HG02642 (cell line): ENCODE measurements around the gene STT3A.

Experiments used
- ATAC-seq: cut with Tn5 transposase; IDR thresholded peaks from one replicate; pipeline ENCODE4 v1.9.1; 2021; ENCODE audit warnings: mild to moderate bottlenecking; ENCODE audit not compliant: unreplicated experiment, poor library complexity

The STT3A gene

DNA sequence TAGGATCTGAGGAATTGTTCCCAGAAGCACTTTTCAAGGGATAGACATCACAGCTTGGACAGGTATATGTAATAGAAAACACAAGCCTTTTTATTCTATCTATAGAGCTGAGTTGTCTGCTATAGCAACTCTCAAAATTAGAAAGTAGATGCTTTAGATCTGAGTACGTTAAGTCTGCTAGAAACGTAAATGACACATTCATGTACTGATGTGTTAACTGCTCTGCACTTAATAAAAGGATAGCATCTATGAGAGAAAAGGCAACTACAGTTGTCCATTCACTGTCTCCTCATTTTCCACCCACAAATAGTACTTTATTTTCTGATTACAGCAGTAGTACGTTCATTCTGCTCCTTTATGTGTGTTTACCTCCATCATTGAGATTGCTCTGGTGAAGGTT is 6.0 kb upstream of the STT3A start:
- ATAC-seq = no peak

DNA sequence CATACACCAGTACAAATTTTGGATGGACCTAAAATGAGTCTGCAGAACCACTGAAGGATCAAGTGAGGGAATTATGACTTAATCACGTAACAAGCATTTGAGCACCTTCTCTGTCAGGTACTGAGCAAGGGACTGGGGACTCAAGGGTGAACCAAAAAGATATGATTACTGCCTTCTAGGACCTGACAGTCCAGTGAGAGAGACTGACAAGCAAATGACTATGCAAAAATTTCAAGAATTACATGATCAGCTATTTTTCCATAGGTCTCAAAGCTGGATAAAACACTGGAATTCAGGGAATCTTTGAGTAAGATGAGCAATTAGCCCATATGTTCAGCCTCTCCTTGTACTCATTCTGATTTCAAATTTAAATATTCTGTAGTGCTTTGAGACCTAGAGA is 5.2 kb upstream of the STT3A start:
- ATAC-seq = no peak

DNA sequence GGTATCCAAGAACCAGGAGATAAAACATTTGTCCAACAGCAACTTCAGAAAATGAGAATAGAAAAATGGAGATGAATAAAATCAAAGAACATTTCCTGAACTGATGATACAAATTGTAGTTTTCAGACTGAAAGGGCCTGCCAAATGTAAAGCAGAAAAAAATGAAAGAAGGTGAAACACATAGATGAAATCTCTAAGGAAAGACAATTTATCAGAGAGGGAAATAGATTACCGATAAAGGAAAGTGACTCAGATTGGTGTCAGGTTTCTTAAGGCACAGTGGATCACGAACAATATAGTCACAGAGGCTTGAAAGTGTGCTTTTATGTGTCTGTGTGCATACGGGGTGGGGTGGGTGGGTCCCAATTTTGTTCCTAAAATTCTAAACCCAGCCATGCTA is 4.1 kb upstream of the STT3A start:
- ATAC-seq = no peak

- ATAC-seq = peak; percentile 26
Observed at GRCh38 chr11:125591649-125592304, 875 bp upstream of the STT3A start.

DNA sequence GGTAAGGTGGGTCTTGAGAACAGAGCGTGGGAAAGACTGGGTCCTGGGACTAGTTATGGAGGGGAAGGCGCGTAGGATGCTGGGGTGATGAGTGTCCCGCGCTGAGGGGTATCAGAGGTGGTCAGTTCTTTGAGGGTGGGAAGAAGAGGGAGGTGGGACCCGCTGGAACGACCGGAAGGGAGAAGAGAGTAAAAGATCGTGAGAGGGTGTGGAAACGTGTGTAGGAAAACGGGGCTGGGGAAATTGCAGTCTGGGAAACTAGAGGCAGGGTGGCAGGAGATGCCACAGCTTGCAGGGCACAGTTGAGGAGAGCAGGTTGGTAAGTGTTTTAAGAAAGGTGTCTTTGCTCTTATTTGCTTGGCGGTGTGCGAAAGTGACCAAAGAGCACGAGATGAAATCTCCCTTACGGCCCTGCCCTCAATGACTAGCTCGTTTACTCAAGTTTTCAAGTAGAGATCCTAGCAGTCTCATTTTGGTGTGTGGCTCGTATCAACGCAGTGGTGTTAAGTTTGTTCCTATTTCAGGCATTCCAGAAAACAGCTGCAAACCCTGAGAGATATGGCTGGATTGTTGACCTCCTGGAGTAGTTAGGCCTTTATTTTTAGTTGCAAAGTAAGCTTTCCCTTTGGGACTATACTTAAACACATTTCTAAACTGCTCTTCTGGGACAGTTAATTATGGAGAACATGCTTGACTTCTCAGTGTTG is 615 bp downstream of the STT3A start:
- peak; percentile 1 for ATAC-seq

- ATAC-seq = no peak
Observed at GRCh38 chr11:125594958-125595357, 2.3 kb downstream of the STT3A start.

DNA sequence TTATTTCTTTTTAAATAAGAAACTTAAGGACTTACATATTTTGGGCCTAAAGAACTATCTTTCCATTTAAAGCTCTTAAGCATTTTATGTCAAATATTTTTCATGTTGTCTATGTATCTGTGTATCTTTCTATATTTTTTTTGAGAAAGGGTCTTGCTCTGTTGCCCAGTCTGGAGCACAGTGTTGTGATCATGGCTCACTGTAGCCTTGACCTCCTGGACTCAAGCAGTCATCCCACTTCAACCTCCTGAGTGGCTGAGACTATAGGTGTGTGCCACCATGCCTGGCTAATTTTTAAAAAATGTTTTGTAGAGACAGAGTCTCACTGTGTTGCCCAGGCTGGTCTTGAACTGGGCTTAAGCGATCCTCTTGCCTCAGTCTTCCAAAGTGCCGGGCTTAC is 8.0 kb downstream of the STT3A start:
- ATAC-seq = no peak

GRCh38 chr11:125603207-125603606 is 10.6 kb downstream of the STT3A start:
- no peak for ATAC-seq

- no peak for ATAC-seq
Observed at GRCh38 chr11:125605417-125605816, 12.8 kb downstream of the STT3A start.

- ATAC-seq = no peak
Observed at GRCh38 chr11:125609545-125609944, 16.9 kb downstream of the STT3A start.

GRCh38 chr11:125618383-125618782 is 25.7 kb downstream of the STT3A start:
- ATAC-seq = no peak

DNA sequence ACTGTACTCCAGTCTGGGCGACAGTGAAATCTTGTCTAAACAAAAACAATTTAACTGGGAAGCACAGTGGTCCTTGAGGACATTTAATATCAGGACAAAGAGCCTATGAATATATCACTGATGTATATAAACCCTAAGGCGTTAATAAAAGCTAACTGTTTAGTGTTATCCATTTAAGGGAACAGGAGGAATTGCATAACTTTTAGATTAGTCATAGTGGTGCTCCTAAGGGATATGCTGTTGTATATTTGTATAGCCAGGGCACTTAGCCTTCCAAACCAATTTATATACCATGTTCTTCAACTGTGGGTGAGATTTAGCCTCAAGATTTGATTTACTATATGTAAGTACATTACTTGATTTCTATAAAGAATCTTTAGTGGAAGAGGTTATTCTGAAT is 29.3 kb downstream of the STT3A start:
- ATAC-seq = no peak

DNA sequence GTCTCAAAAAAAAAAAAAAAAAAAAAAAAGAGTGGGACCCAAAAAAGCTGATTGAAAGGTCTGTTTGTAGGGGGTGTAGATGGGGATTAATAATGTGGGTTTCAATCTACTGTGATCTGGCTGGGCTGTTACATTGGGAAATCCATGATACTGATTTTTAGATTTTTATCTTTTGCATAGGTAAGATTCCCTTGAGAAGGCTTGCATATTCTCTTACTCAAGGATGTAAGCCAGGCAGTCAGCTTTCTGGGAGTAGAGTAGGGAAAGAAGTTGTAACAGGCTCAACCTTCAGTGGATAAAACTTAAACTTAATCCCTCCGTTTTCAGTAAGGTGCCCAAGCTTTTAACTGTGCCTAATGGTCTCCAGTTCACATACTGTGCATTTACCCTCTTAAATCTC is 30.4 kb downstream of the STT3A start:
- ATAC-seq = no peak

GRCh38 chr11:125624756-125625213 is 32.1 kb downstream of the STT3A start, which contains the start of gene CHEK1:
Gene CHEK1 (plus strand): TSS chr11:125625163. CDS start chr11:125626769, 1,606 bp downstream.
- ATAC-seq = no peak

DNA sequence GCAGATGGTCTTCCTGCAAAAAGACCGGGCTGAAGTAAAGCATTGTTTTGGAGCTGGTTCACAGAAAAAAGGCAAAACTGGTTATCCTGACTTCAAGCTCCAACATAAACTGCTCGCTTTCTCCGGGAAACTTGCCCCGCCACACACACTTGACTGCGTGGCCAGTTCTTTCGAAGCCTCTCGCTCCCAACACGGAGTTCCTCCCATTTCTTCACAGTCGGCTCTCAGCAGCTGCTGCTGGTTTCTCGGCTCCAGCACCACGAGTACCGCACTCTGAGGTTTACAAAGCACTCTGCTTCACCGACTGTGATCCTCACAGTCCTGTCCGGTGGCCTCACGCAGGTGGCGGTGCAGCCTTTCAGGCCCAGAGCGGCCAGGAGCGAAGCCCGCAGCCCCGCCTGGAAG is 32.6 kb downstream of the STT3A start:
- ATAC-seq = peak; percentile 34

- peak; percentile 88 for ATAC-seq
Observed at GRCh38 chr11:125625630-125626287, 33.1 kb downstream of the STT3A start.

DNA sequence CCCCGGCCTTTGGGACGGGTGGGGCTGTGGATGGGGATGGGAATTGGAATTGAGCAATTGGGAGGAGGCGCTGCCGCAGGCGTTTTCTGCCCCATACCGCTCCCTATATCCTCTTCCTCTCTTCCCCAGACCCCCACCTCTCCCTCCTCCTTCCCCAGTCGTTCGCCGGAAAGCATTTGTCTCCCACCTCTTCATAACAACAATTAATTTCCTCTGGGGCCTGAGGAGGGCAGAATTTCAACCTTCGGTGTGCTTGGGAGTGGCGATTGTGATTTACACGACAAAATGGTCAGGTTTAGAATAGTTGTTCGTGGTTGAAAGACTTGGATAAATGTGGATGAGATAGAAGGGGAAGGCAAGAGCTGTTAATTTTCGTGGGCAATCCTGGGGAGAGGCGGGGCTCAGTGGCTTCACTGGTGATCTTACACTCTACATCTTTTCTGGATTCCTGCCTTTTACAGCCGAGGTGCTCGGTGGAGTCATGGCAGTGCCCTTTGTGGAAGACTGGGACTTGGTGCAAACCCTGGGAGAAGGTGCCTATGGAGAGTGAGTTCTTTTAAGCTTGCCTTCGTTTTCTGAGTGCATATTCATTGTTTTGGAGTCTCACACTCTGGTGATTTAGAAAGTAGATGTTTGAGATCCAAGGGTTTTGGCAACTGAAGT is 33.8 kb downstream of the STT3A start:
- peak; percentile 34 for ATAC-seq

DNA sequence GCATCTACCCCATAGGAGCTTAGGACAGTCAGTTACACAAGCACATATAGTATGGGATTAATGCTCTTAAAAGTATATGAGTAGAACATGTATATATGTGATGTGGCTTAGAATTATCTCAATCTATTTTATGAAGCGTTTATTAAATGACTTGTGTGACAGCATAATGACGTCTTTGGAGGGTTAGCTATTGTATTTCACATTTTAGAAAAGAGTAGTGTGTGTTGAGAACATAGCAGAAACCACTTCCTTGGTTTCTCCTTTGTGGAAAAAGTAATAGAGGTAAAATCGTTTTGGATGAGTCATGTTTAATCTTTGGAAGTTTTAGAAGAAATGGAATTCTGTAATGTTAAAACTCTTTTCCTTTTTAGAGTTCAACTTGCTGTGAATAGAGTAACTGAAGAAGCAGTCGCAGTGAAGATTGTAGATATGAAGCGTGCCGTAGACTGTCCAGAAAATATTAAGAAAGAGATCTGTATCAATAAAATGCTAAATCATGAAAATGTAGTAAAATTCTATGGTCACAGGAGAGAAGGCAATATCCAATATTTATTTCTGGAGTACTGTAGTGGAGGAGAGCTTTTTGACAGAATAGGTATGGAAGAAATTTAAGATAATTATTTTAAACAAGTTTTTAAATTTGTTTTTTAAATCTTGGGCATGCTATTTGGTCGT is 34.7 kb downstream of the STT3A start:
- no peak for ATAC-seq

- no peak for ATAC-seq
Observed at GRCh38 chr11:125637840-125638239, 45.2 kb downstream of the STT3A start.

DNA sequence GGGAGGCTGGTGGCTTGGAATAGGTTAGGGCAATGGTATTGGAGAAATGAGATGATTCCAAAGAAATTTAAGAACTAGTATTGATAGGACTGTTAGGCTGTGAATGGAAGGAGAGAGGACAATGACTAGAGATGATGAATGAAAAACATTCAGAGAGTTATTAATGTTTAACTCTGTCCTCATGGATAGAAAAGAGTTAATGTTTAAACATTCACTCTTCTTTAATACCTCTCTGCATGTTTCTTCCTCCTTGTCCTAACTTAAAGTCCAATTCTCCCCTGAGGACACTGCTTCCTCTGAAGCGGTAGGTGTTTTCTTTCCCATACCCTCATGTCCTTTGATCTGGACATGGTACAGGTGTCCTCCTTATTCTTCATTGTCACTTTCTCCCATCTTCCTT is 45.7 kb downstream of the STT3A start:
- no peak for ATAC-seq
